ENCODE measurements around the gene ECI2. TPM values are rescaled to one million over a fixed set of nuclear protein-coding genes. Genes with fewer than 3 reads are reported as not detected.
A peak's percentile ranks its signal among the peaks of the same experiment; 100 is the strongest.
"Not testable (repeated sequence)": the region's sequence is repeated elsewhere in the genome, so short reads cannot be mapped to it uniquely, and the experiment has no call there.

The ECI2 gene
- total RNA-seq, 1 experiment from 2014 or later = 117 TPM

- in situ Hi-C loops (cut with HindIII; ENCODE audit: low pct_unique_long_range_greater_than_20kb, low sequenced_read_pairs) = no loop called here
- peak; percentile 33 for DNase-seq (ENCODE audit: low read depth, low spot score)
These were observed 21.3 kb downstream of the ECI2 start for GRCh38 chr6:4114123-4114522.

- in situ Hi-C loops (cut with HindIII; ENCODE audit: low pct_unique_long_range_greater_than_20kb, low sequenced_read_pairs) = no loop called here
These were observed 21.7 kb downstream of the ECI2 start for GRCh38 chr6:4113649-4114048.

GRCh38 chr6:4112366-4112765 lies 23.0 kb downstream of the ECI2 start:
- in situ Hi-C loops (cut with HindIII; ENCODE audit: low pct_unique_long_range_greater_than_20kb, low sequenced_read_pairs) = no loop called here
- no peak for DNase-seq (ENCODE audit: low read depth, low spot score)

More at GRCh38 chr6:4113649-4114048, 21.7 kb downstream of the ECI2 start:
- no peak for DNase-seq (ENCODE audit: low read depth, low spot score)

- in situ Hi-C loops (cut with HindIII; ENCODE audit: low pct_unique_long_range_greater_than_20kb, low sequenced_read_pairs); DNase-seq (ENCODE audit: low read depth, low spot score): not testable (repeated sequence)
These were observed 26.0 kb downstream of the ECI2 start for GRCh38 chr6:4109363-4109815.

- DNase-seq (ENCODE audit: low read depth, low spot score) = no peak
- in situ Hi-C loops (cut with HindIII; ENCODE audit: low pct_unique_long_range_greater_than_20kb, low sequenced_read_pairs) = no loop called here
These were observed 26.7 kb downstream of the ECI2 start for GRCh38 chr6:4108561-4109093.

GRCh38 chr6:4107873-4108272 lies 27.5 kb downstream of the ECI2 start:
- in situ Hi-C loops (cut with HindIII; ENCODE audit: low pct_unique_long_range_greater_than_20kb, low sequenced_read_pairs) = no loop called here
- DNase-seq (ENCODE audit: low read depth, low spot score) = no peak

- no peak for DNase-seq (ENCODE audit: low read depth, low spot score)
- in situ Hi-C loops (cut with HindIII; ENCODE audit: low pct_unique_long_range_greater_than_20kb, low sequenced_read_pairs) = no loop called here
These were observed 29.3 kb downstream of the ECI2 start for GRCh38 chr6:4105980-4106536.

GRCh38 chr6:4103929-4104328 lies 31.4 kb downstream of the ECI2 start:
- DNase-seq (ENCODE audit: low read depth, low spot score) = no peak
- in situ Hi-C loops (cut with HindIII; ENCODE audit: low pct_unique_long_range_greater_than_20kb, low sequenced_read_pairs) = no loop called here

- in situ Hi-C loops (cut with HindIII; ENCODE audit: low pct_unique_long_range_greater_than_20kb, low sequenced_read_pairs) = no loop called here
- DNase-seq (ENCODE audit: low read depth, low spot score) = no peak
These were observed 32.6 kb downstream of the ECI2 start for GRCh38 chr6:4102687-4103244.

- in situ Hi-C loops (cut with HindIII; ENCODE audit: low pct_unique_long_range_greater_than_20kb, low sequenced_read_pairs) = no loop called here
These were observed 34.1 kb downstream of the ECI2 start for GRCh38 chr6:4101298-4101697.

GRCh38 chr6:4100655-4101054 lies 34.7 kb downstream of the ECI2 start:
- DNase-seq (ENCODE audit: low read depth, low spot score) = no peak
- in situ Hi-C loops (cut with HindIII; ENCODE audit: low pct_unique_long_range_greater_than_20kb, low sequenced_read_pairs) = no loop called here

More at GRCh38 chr6:4101298-4101697, 34.1 kb downstream of the ECI2 start:
- DNase-seq (ENCODE audit: low read depth, low spot score) = no peak

GRCh38 chr6:4093288-4093687 lies 42.1 kb downstream of the ECI2 start:
- in situ Hi-C loops (cut with HindIII; ENCODE audit: low pct_unique_long_range_greater_than_20kb, low sequenced_read_pairs) = no loop called here
- no peak for DNase-seq (ENCODE audit: low read depth, low spot score)

GRCh38 chr6:4091941-4092340 lies 43.4 kb downstream of the ECI2 start:
- no peak for DNase-seq (ENCODE audit: low read depth, low spot score)
- in situ Hi-C loops (cut with HindIII; ENCODE audit: low pct_unique_long_range_greater_than_20kb, low sequenced_read_pairs) = no loop called here

GRCh38 chr6:4090043-4090442 lies 45.3 kb downstream of the ECI2 start:
- in situ Hi-C loops (cut with HindIII; ENCODE audit: low pct_unique_long_range_greater_than_20kb, low sequenced_read_pairs); DNase-seq (ENCODE audit: low read depth, low spot score): not testable (repeated sequence)

- in situ Hi-C loops (cut with HindIII; ENCODE audit: low pct_unique_long_range_greater_than_20kb, low sequenced_read_pairs) = no loop called here
- DNase-seq (ENCODE audit: low read depth, low spot score) = no peak
These were observed 46.7 kb downstream of the ECI2 start for GRCh38 chr6:4088704-4089103.

GRCh38 chr6:4085332-4085700 lies 50.1 kb downstream of the ECI2 start:
- no peak for DNase-seq (ENCODE audit: low read depth, low spot score)
- in situ Hi-C loops (cut with HindIII; ENCODE audit: low pct_unique_long_range_greater_than_20kb, low sequenced_read_pairs) = no loop called here

GRCh38 chr6:4084444-4085331 lies 50.7 kb downstream of the ECI2 start:
- no peak for DNase-seq (ENCODE audit: low read depth, low spot score)
- in situ Hi-C loops (cut with HindIII; ENCODE audit: low pct_unique_long_range_greater_than_20kb, low sequenced_read_pairs) = no loop called here

- in situ Hi-C loops (cut with HindIII; ENCODE audit: low pct_unique_long_range_greater_than_20kb, low sequenced_read_pairs) = no loop called here
- DNase-seq (ENCODE audit: low read depth, low spot score) = no peak
These were observed 56.5 kb downstream of the ECI2 start, which contains the start of gene FAM217A for GRCh38 chr6:4078691-4079471. FAM217A (minus strand) TSS chr6:4079137; CDS start chr6:4077414, 1,723 bp downstream.

Measured in SK-MEL-5 (cell line).